DND-41 (cell line): ENCODE measurements around the gene CRNKL1.

Source experiments
- ATAC-seq: fragments of 200-7000 bp; cut with Tn5 transposase; 3 replicates; pipeline ENCODE4 v1.9.1; 2021; ENCODE audit warnings: low read depth; ENCODE audit not compliant: insufficient read depth
- DNase-seq: peaks from one replicate; pipeline ENCODE4 v3.0.0-alpha.2; 2020
- H2AFZ ChIP-seq: 2 replicates; pipeline ENCODE4 v1.6.0; 2012; ENCODE audit warnings: low read depth, low read length
- H3K27ac ChIP-seq: 2 replicates; pipeline ENCODE4 v1.5.1; 2012; ENCODE audit warnings: low read length, inconsistent platforms
- H3K27me3 ChIP-seq: fragments of 200-600 bp; sonication (generic); 2 replicates; pipeline ENCODE4 v1.6.0; 2012; ENCODE audit warnings: low read length, mild to moderate bottlenecking, inconsistent platforms; ENCODE audit not compliant: insufficient read depth, poor library complexity
- H3K36me3 ChIP-seq: 2 replicates; pipeline ENCODE4 v1.5.1; 2012; ENCODE audit warnings: low read length, inconsistent platforms; ENCODE audit not compliant: insufficient read depth
- H3K4me1 ChIP-seq: 2 replicates; pipeline ENCODE4 v1.5.1; 2012; ENCODE audit warnings: mild to moderate bottlenecking, low read length; ENCODE audit not compliant: insufficient read depth
- H3K4me2 ChIP-seq: 2 replicates; pipeline ENCODE4 v1.6.0; 2012; ENCODE audit warnings: mild to moderate bottlenecking, moderate library complexity, low read length, inconsistent platforms; ENCODE audit not compliant: insufficient read depth
- H3K4me3 ChIP-seq, 2 experiments: fragments of 200-600 bp in 1 of 2; shearing (Covaris generic) in 1 of 2; 2 replicates each; pipeline ENCODE4 v1.5.1; 2012 to 2016; ENCODE audit warnings: inconsistent platforms in 2 of 2, low read length in 2 of 2, mild to moderate bottlenecking in 2 of 2, low read depth in 1 of 2, moderate library complexity in 1 of 2
- H3K79me2 ChIP-seq: 2 replicates; pipeline ENCODE4 v1.6.0; 2012; ENCODE audit warnings: low read length, inconsistent platforms; ENCODE audit not compliant: insufficient read depth
- H3K9ac ChIP-seq: 2 replicates; pipeline ENCODE4 v1.6.0; 2012; ENCODE audit warnings: low read depth, mild to moderate bottlenecking, inconsistent platforms, low read length, moderate library complexity
- H3K9me3 ChIP-seq: 2 replicates; pipeline ENCODE4 v1.5.1; 2012; ENCODE audit warnings: low read length, moderate library complexity, mild to moderate bottlenecking, inconsistent platforms; ENCODE audit not compliant: insufficient read depth, severe bottlenecking
- H4K20me1 ChIP-seq: 2 replicates; pipeline ENCODE4 v1.6.0; 2012; ENCODE audit warnings: low read length; ENCODE audit not compliant: insufficient read depth
- EZH2 ChIP-seq: IDR thresholded peaks from 3 replicates; pipeline ENCODE4 v1.6.1; 2012; ENCODE audit warnings: borderline replicate concordance, low read depth, mild to moderate bottlenecking, moderate library complexity, low read length, inconsistent platforms; ENCODE audit not compliant: severe bottlenecking
- TF ChIP-seq, protein P1 (sequence below): IDR thresholded peaks from 2 replicates; pipeline ENCODE4 v1.5.1; 2012; ENCODE audit warnings: borderline replicate concordance, low read length, moderate library complexity, mild to moderate bottlenecking; ENCODE audit not compliant: poor library complexity, severe bottlenecking; ENCODE audit errors: extremely low read depth

CRNKL1 gene

DNA sequence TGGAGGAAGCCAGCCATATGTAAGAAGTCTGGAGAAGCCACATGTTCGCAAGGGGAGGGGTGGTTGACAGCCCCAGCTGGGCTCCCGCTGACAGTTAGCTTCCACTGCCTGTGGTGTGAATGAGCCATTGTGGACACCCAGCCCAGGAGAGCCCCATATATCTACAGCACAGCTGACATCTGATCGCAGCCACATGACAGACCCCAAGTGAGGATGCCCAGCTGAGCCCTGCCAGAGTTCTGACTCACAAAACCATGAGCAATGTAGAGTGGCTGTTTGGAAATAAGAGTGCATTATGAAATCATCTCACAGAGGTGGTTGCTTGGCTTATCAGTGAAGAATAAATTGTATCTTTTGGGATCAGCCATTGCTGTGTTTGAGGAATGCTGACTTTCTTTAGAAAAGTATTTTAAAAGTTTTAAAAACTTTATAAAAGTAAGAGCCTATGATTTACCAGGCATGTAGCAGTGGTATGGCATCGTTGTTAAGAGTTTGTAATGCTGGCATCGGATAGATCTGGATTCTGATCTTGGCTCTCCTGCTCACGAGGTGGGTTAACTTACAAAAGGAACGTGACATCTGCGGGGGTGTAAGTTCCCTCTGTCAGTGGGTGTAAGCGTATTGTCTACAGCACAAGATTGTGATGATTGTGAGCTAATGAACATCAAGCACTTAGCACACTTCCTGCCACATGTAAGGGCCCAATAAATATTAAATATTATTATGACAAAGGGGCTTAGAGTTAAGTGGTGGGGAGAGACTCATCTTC, 24.2 kb upstream of the CRNKL1 start:
- H3K4me1 ChIP-seq: no peaks in the 10 kb centered on the region
- TF ChIP-seq EZH2: no peak
- no peak overlapping the region for H3K9ac ChIP-seq
- peaks cover 9% of the 10 kb centered on the region for H3K27me3 ChIP-seq
- no peak overlapping the region for H3K27ac ChIP-seq
- peak; percentile 10 for DNase-seq
- H2AFZ ChIP-seq: no peak overlapping the region
- peak; percentile 54; the same call in 2 of the 3 replicates for ATAC-seq
- H3K79me2 ChIP-seq: no peaks in the 10 kb centered on the region
- no peak overlapping the region for H3K4me3 ChIP-seq
- H4K20me1 ChIP-seq: no peaks in the 10 kb centered on the region
- no peaks in the 10 kb centered on the region for H3K36me3 ChIP-seq
- H3K4me2 ChIP-seq: no peak overlapping the region
- no peaks in the 10 kb centered on the region for H3K9me3 ChIP-seq

DNA sequence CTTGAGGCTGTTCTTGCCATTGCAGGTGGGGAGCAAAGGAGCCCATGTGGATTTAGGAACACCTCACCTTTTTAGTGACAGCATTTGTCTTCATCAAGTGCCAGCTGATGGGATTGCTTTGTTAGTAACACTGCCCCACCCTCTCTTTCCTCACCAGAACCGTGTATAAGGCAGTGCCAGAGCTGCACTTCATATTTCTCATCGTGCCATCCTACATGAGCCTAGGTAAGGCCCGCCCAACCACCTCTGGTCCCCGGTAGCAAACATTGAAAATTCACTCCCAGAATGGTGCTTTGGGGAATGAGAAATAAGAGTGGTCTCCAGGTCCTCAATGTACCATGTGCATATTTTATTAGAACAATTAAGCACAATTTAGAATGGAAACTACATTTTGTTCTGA, 22.8 kb upstream of the CRNKL1 start:
- Histone ChIP-seq H2AFZ (no peak overlapping the region), H3K4me2 (no peak overlapping the region), H3K4me3 (no peak overlapping the region), H3K27me3 (peaks cover 11% of the 10 kb centered on the region), H3K9me3 (no peaks in the 10 kb centered on the region), H3K79me2 (no peaks in the 10 kb centered on the region), H3K9ac (no peak overlapping the region), H4K20me1 (no peaks in the 10 kb centered on the region), H3K36me3 (no peaks in the 10 kb centered on the region), H3K27ac (no peak overlapping the region), H3K4me1 (no peaks in the 10 kb centered on the region)
- TF ChIP-seq EZH2: no peak
- TF ChIP-seq, protein P1, sequence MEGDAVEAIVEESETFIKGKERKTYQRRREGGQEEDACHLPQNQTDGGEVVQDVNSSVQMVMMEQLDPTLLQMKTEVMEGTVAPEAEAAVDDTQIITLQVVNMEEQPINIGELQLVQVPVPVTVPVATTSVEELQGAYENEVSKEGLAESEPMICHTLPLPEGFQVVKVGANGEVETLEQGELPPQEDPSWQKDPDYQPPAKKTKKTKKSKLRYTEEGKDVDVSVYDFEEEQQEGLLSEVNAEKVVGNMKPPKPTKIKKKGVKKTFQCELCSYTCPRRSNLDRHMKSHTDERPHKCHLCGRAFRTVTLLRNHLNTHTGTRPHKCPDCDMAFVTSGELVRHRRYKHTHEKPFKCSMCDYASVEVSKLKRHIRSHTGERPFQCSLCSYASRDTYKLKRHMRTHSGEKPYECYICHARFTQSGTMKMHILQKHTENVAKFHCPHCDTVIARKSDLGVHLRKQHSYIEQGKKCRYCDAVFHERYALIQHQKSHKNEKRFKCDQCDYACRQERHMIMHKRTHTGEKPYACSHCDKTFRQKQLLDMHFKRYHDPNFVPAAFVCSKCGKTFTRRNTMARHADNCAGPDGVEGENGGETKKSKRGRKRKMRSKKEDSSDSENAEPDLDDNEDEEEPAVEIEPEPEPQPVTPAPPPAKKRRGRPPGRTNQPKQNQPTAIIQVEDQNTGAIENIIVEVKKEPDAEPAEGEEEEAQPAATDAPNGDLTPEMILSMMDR: no peak
- ATAC-seq: no peak
- no peak for DNase-seq

DNA sequence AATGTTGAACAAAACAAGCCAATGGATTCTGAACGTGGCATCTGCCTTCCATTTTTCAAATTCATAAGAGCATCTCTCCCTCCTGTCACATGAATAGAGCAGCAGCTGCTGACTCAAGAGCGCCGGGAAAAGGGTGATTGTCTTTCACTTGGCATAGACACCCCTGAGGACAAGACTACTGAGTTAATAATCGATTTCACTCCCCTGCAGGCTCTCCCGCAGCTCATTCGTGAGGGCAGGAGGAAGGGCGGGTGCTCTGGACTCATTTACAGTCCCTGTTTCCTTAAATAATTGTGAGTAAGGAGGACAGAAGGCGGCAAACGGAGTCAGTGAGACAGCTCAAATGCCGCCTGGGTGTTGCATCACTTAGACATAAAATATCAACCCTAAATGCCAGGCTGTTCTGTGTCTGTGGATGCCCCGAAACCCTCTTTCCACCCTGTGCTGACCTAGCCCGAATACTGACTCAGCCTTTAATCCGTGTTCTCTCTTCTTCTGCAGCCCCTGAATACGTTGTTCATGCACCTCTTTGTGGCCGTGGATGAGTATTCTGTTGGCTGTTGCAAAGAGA, 21.6 kb upstream of the CRNKL1 start:
- Histone ChIP-seq H4K20me1 (no peaks in the 10 kb centered on the region), H3K4me2 (no peak overlapping the region), H3K36me3 (no peaks in the 10 kb centered on the region), H2AFZ (no peak overlapping the region), H3K9ac (no peak overlapping the region), H3K4me3 (no peak overlapping the region), H3K9me3 (no peaks in the 10 kb centered on the region), H3K4me1 (no peaks in the 10 kb centered on the region), H3K27ac (no peak overlapping the region), H3K27me3 (peaks cover 11% of the 10 kb centered on the region), H3K79me2 (no peaks in the 10 kb centered on the region)
- no peak for ATAC-seq
- DNase-seq: no peak
- TF ChIP-seq, protein P1: no peak
- no peak for TF ChIP-seq EZH2

DNA sequence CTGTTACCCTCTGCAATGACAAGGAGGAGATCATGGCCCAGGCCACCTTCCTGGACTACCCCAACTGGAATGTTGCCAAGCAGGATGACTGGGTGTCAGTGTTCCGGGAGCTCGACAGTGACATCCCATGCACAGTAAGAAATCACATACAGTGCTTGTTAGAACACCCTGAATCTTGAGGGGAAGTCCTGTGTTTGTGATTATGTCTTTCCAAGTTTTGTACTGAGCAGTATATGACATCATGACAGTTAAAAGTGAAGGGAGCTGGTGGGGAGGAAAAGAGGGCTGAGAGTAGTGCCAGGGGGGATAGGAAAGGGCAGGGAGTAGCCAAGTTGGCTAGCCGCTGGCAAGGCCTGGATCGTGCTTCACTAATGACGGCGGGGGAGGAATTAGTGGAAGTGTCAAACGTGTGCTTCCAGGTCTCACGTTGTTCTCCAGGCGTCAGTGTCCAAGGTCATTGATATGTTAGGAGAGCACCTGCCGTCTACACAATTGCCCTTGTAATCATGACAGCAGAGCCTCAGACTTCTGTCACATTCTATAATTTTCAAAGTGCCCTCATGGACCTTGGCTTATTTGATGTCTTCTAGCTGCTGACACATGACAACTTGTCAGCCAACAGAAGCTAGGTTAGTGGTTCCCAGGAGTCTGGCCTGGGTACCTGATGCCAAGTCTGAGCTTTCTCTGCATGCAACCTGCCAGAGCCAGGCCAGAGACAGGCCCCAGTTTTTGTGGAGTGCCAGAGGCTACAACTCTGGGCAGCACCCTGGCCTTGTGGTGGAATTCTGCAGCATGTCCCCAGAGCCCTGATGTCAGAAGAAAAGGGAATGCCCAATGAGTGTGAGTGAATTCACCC, 18.8 kb upstream of the CRNKL1 start:
- H3K27ac ChIP-seq: no peak overlapping the region
- H3K4me1 ChIP-seq: no peaks in the 10 kb centered on the region
- no peak for DNase-seq
- H3K79me2 ChIP-seq: no peaks in the 10 kb centered on the region
- H3K36me3 ChIP-seq: no peaks in the 10 kb centered on the region
- TF ChIP-seq, protein P1: no peak
- TF ChIP-seq EZH2: no peak
- peaks cover 5% of the 10 kb centered on the region for H3K27me3 ChIP-seq
- no peak for ATAC-seq
- H3K4me2 ChIP-seq: no peak overlapping the region
- no peak overlapping the region for H3K4me3 ChIP-seq
- no peak overlapping the region for H3K9ac ChIP-seq
- H2AFZ ChIP-seq: no peak overlapping the region
- no peaks in the 10 kb centered on the region for H4K20me1 ChIP-seq
- no peaks in the 10 kb centered on the region for H3K9me3 ChIP-seq
